PC-3 (cell line): Measurements from ENCODE around the gene GPC1.

Source experiments
- EZH2phosphoT487 ChIP-seq: fragments of 300-600 bp; sonication (generic); IDR thresholded peaks from 2 replicates; pipeline ENCODE4 v1.6.1; 2018; ENCODE audit warnings: mild to moderate bottlenecking, antibody characterized with exemption, low read length, borderline replicate concordance
- TF ChIP-seq, protein P1 (sequence below): fragments of 300-600 bp; sonication (generic); conservative IDR thresholded peaks from 2 replicates; pipeline ENCODE4 v1.5.1; 2017; ENCODE audit warnings: antibody characterized with exemption, low read depth, mild to moderate bottlenecking, low read length

DNA sequence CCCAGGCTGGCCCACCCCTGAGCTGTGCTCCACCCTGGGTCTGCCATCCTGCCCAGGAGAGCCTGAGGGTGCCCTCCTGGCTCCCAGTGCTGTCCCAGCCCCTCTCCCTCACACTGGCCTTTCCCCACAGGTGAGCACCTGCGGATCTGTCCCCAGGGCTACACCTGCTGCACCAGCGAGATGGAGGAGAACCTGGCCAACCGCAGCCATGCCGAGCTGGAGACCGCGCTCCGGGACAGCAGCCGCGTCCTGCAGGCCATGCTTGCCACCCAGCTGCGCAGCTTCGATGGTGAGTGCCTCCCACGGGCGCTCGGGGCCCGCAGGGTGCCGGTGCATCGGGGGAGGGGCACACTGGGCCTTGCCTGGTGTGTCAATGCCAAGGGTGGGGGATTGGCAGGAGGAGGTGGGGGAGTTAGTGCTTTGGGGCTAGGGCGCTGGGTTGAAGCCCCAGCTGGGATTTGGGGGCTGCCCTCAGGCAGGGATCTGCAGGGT, 23.5 kb downstream of the GPC1 start:
- TF ChIP-seq, protein P1, sequence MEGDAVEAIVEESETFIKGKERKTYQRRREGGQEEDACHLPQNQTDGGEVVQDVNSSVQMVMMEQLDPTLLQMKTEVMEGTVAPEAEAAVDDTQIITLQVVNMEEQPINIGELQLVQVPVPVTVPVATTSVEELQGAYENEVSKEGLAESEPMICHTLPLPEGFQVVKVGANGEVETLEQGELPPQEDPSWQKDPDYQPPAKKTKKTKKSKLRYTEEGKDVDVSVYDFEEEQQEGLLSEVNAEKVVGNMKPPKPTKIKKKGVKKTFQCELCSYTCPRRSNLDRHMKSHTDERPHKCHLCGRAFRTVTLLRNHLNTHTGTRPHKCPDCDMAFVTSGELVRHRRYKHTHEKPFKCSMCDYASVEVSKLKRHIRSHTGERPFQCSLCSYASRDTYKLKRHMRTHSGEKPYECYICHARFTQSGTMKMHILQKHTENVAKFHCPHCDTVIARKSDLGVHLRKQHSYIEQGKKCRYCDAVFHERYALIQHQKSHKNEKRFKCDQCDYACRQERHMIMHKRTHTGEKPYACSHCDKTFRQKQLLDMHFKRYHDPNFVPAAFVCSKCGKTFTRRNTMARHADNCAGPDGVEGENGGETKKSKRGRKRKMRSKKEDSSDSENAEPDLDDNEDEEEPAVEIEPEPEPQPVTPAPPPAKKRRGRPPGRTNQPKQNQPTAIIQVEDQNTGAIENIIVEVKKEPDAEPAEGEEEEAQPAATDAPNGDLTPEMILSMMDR = no peak
- no peak for TF ChIP-seq EZH2phosphoT487
